Measurements from ENCODE around the gene RLIM. TPM values are rescaled to one million over a fixed set of nuclear protein-coding genes. Genes with fewer than 3 reads are reported as not detected.

The RLIM gene
- total RNA-seq, 1 donor from 2014 or later: 43.2 TPM

- H3K4me3 Mint-ChIP-seq (ENCODE audit: unreplicated experiment): no peak overlapping the region
- H3K36me3 Mint-ChIP-seq (ENCODE audit: unreplicated experiment): peaks cover 9% of the 10 kb centered on the region
- TF ChIP-seq, protein P1, sequence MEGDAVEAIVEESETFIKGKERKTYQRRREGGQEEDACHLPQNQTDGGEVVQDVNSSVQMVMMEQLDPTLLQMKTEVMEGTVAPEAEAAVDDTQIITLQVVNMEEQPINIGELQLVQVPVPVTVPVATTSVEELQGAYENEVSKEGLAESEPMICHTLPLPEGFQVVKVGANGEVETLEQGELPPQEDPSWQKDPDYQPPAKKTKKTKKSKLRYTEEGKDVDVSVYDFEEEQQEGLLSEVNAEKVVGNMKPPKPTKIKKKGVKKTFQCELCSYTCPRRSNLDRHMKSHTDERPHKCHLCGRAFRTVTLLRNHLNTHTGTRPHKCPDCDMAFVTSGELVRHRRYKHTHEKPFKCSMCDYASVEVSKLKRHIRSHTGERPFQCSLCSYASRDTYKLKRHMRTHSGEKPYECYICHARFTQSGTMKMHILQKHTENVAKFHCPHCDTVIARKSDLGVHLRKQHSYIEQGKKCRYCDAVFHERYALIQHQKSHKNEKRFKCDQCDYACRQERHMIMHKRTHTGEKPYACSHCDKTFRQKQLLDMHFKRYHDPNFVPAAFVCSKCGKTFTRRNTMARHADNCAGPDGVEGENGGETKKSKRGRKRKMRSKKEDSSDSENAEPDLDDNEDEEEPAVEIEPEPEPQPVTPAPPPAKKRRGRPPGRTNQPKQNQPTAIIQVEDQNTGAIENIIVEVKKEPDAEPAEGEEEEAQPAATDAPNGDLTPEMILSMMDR (IDR thresholded peaks at IDR 0.05): no peak
- peaks cover 1% of the 10 kb centered on the region for H3K4me1 Mint-ChIP-seq (ENCODE audit: unreplicated experiment)
- peaks cover 17% of the 10 kb centered on the region for H3K9me3 Mint-ChIP-seq (ENCODE audit: unreplicated experiment)
- DNase-seq (ENCODE audit: extremely low spot score, unreplicated experiment): no peak
- H3K27ac Mint-ChIP-seq (ENCODE audit: unreplicated experiment): no peak overlapping the region
- H3K27me3 Mint-ChIP-seq (ENCODE audit: unreplicated experiment): no peaks in the 10 kb centered on the region
These were observed 7.6 kb downstream of the RLIM start for GRCh38 chrX:74606799-74607198.

- TF ChIP-seq, protein P1 (IDR thresholded peaks at IDR 0.05): no peak
- no peak overlapping the region for H3K4me3 Mint-ChIP-seq (ENCODE audit: unreplicated experiment)
These were observed 8.1 kb downstream of the RLIM start for GRCh38 chrX:74606342-74606741.

GRCh38 chrX:74603040-74603439, 11.4 kb downstream of the RLIM start:
- Mint-ChIP-seq H3K4me1 (ENCODE audit: unreplicated experiment) (peaks cover 4% of the 10 kb centered on the region), H3K4me3 (ENCODE audit: unreplicated experiment) (no peak overlapping the region), H3K27ac (ENCODE audit: unreplicated experiment) (no peak overlapping the region), H3K27me3 (ENCODE audit: unreplicated experiment) (no peaks in the 10 kb centered on the region), H3K36me3 (ENCODE audit: unreplicated experiment) (peaks cover 7% of the 10 kb centered on the region), H3K9me3 (ENCODE audit: unreplicated experiment) (peaks cover 11% of the 10 kb centered on the region)
- no peak for DNase-seq (ENCODE audit: extremely low spot score, unreplicated experiment)
- TF ChIP-seq, protein P1 (IDR thresholded peaks at IDR 0.05): no peak

More at GRCh38 chrX:74606342-74606741, 8.1 kb downstream of the RLIM start:
- Mint-ChIP-seq H3K36me3 (ENCODE audit: unreplicated experiment) (peaks cover 9% of the 10 kb centered on the region), H3K4me1 (ENCODE audit: unreplicated experiment) (no peaks in the 10 kb centered on the region), H3K27ac (ENCODE audit: unreplicated experiment) (no peak overlapping the region), H3K9me3 (ENCODE audit: unreplicated experiment) (peaks cover 17% of the 10 kb centered on the region), H3K27me3 (ENCODE audit: unreplicated experiment) (no peaks in the 10 kb centered on the region)
- DNase-seq (ENCODE audit: extremely low spot score, unreplicated experiment): no peak

GRCh38 chrX:74602142-74602541, 12.3 kb downstream of the RLIM start:
- TF ChIP-seq, protein P1 (IDR thresholded peaks at IDR 0.05): no peak
- Mint-ChIP-seq H3K27me3 (ENCODE audit: unreplicated experiment) (no peaks in the 10 kb centered on the region), H3K27ac (ENCODE audit: unreplicated experiment) (no peak overlapping the region), H3K4me3 (ENCODE audit: unreplicated experiment) (no peak overlapping the region), H3K9me3 (ENCODE audit: unreplicated experiment) (peaks cover 11% of the 10 kb centered on the region), H3K36me3 (ENCODE audit: unreplicated experiment) (peaks cover 7% of the 10 kb centered on the region), H3K4me1 (ENCODE audit: unreplicated experiment) (peaks cover 4% of the 10 kb centered on the region)
- DNase-seq (ENCODE audit: extremely low spot score, unreplicated experiment): no peak

- Mint-ChIP-seq H3K27ac (ENCODE audit: unreplicated experiment) (no peak overlapping the region), H3K4me3 (ENCODE audit: unreplicated experiment) (no peak overlapping the region)
These were observed 20.8 kb downstream of the RLIM start for GRCh38 chrX:74593593-74593992.

More at GRCh38 chrX:74593593-74593992, 20.8 kb downstream of the RLIM start:
- Mint-ChIP-seq H3K36me3 (ENCODE audit: unreplicated experiment) (peaks cover 15% of the 10 kb centered on the region), H3K4me1 (ENCODE audit: unreplicated experiment) (no peaks in the 10 kb centered on the region), H3K27me3 (ENCODE audit: unreplicated experiment) (no peaks in the 10 kb centered on the region), H3K9me3 (ENCODE audit: unreplicated experiment) (peaks cover 4% of the 10 kb centered on the region)
- TF ChIP-seq, protein P1 (IDR thresholded peaks at IDR 0.05): no peak
- DNase-seq (ENCODE audit: extremely low spot score, unreplicated experiment): no peak

Data from osteocyte (in vitro differentiated cells).